Activated naive CD4-positive, alpha-beta T cell treated with anti-CD3 and anti-CD28 coated beads for 36 hours (primary cell): Measurements from ENCODE around the gene RENBP. TPM values are rescaled to one million over a fixed set of nuclear protein-coding genes. Genes with fewer than 3 reads are reported as not detected.

Source experiments
- CTCF ChIA-PET: fragments of 350-600 bp; sonication (Branson Sonifier 250); formaldehyde crosslinking; loops from one replicate; lab custom pipeline; 2021; ENCODE audit warnings: antibody characterized with exemption; lab: Charles Lee
- DNase-seq: peaks from one replicate; pipeline ENCODE4 v3.0.0-alpha.2; 2020
- H3K27ac Mint-ChIP-seq: one replicate; pipeline ENCODE4 v1.8.0; 2021; ENCODE audit warnings: mild to moderate bottlenecking, mixed read lengths
- H3K27me3 Mint-ChIP-seq: one replicate; pipeline ENCODE4 v1.8.0; 2021; ENCODE audit warnings: low read depth, mixed read lengths
- H3K36me3 Mint-ChIP-seq: one replicate; pipeline ENCODE4 v1.8.0; 2021; ENCODE audit warnings: low read depth, mixed read lengths
- H3K4me1 Mint-ChIP-seq: one replicate; pipeline ENCODE4 v1.8.0; 2021; ENCODE audit warnings: low read depth, mixed read lengths
- H3K4me3 Mint-ChIP-seq: one replicate; pipeline ENCODE4 v1.8.0; 2021; ENCODE audit warnings: mild to moderate bottlenecking, moderate library complexity, mixed read lengths
- H3K9me3 Mint-ChIP-seq: one replicate; pipeline ENCODE4 v1.8.0; 2021; ENCODE audit warnings: mixed read lengths
- intact Hi-C: fragments of 100-400 bp; cut with micrococcal nuclease; formaldehyde crosslinking; loops from one replicate; pipeline ENCODE4 v1.15.1; 2023
- total RNA-seq, 2 experiments: library from RNA; stranded (reverse); gene quantifications; one replicate each; pipeline ENCODE4 v1.2.3, GENCODE V29; 2021

Gene RENBP
- total RNA-seq, 2 experiments from 2014 or later: 11.3 to 13.1 TPM

- CTCF ChIA-PET: interaction anchor here (0.6 to 1.0 kb wide), 2 partner anchors 17 to 49 kb away, joined by 3 read pairs; no protein-coding TSS in a partner anchor
- peak overlapping the region; percentile 46 for H3K27ac Mint-ChIP-seq
Observed at GRCh38 chrX:153906126-153906917, 38.1 kb downstream of the RENBP start.

GRCh38 chrX:153905481-153906095, 38.9 kb downstream of the RENBP start:
- CTCF ChIA-PET: no interaction called here
- Mint-ChIP-seq H3K36me3 (peaks cover 2% of the 10 kb centered on the region), H3K4me3 (no peak overlapping the region), H3K9me3 (no peaks in the 10 kb centered on the region), H3K27me3 (no peaks in the 10 kb centered on the region), H3K27ac (peak overlapping the region; percentile 46), H3K4me1 (peaks cover 28% of the 10 kb centered on the region)
- no peak for DNase-seq
- intact Hi-C loops: no loop called here

More at GRCh38 chrX:153906126-153906917, 38.1 kb downstream of the RENBP start:
- intact Hi-C loops: no loop called here
- Mint-ChIP-seq H3K27me3 (no peaks in the 10 kb centered on the region), H3K4me3 (no peak overlapping the region), H3K9me3 (no peaks in the 10 kb centered on the region), H3K4me1 (peaks cover 21% of the 10 kb centered on the region), H3K36me3 (peaks cover 2% of the 10 kb centered on the region)
- no peak for DNase-seq

GRCh38 chrX:153903991-153904957, 40.2 kb downstream of the RENBP start, which contains the start of gene AVPR2:
Gene AVPR2 (plus strand): TSS chrX:153904673. CDS start chrX:153905146, 473 bp downstream.
- H3K4me1 Mint-ChIP-seq: peaks cover 28% of the 10 kb centered on the region
- H3K27ac Mint-ChIP-seq: no peak within 1 kb of the TSS
- no peak within 1 kb of the TSS for H3K4me3 Mint-ChIP-seq
- no peaks in the 10 kb centered on the region for H3K27me3 Mint-ChIP-seq
- no peak for DNase-seq
- H3K9me3 Mint-ChIP-seq: no peaks in the 10 kb centered on the region
- intact Hi-C loops: no loop called here
- no peaks in the 10 kb centered on the region for H3K36me3 Mint-ChIP-seq
- CTCF ChIA-PET: no interaction called here

GRCh38 chrX:153903238-153903980, 41.0 kb downstream of the RENBP start:
- H3K4me1 Mint-ChIP-seq: peaks cover 28% of the 10 kb centered on the region
- no peak overlapping the region for H3K27ac Mint-ChIP-seq
- DNase-seq: no peak
- no peaks in the 10 kb centered on the region for H3K9me3 Mint-ChIP-seq
- H3K4me3 Mint-ChIP-seq: no peak overlapping the region
- H3K27me3 Mint-ChIP-seq: no peaks in the 10 kb centered on the region
- intact Hi-C loops: no loop called here
- CTCF ChIA-PET: no interaction called here
- no peaks in the 10 kb centered on the region for H3K36me3 Mint-ChIP-seq

- peaks cover 28% of the 10 kb centered on the region for H3K4me1 Mint-ChIP-seq
- intact Hi-C loops: no loop called here
- H3K27ac Mint-ChIP-seq: no peak overlapping the region
- no peaks in the 10 kb centered on the region for H3K27me3 Mint-ChIP-seq
- CTCF ChIA-PET: no interaction called here
- H3K36me3 Mint-ChIP-seq: no peaks in the 10 kb centered on the region
- no peaks in the 10 kb centered on the region for H3K9me3 Mint-ChIP-seq
- DNase-seq: no peak
- H3K4me3 Mint-ChIP-seq: no peak overlapping the region
Observed at GRCh38 chrX:153902385-153902784, 42.1 kb downstream of the RENBP start.

GRCh38 chrX:153901753-153902140, 42.7 kb downstream of the RENBP start:
- H3K9me3 Mint-ChIP-seq: no peaks in the 10 kb centered on the region
- no peak overlapping the region for H3K27ac Mint-ChIP-seq
- H3K4me3 Mint-ChIP-seq: peak overlapping the region; percentile 43
- no peaks in the 10 kb centered on the region for H3K36me3 Mint-ChIP-seq
- CTCF ChIA-PET: no interaction called here
- peaks cover 29% of the 10 kb centered on the region for H3K4me1 Mint-ChIP-seq
- no peaks in the 10 kb centered on the region for H3K27me3 Mint-ChIP-seq
- intact Hi-C loops: loop anchor here (2.0 kb wide), 1 partner anchor 23 kb away; no protein-coding TSS in a partner anchor
- DNase-seq: no peak

- Mint-ChIP-seq H3K27me3 (no peaks in the 10 kb centered on the region), H3K9me3 (no peaks in the 10 kb centered on the region), H3K27ac (peak overlapping the region; percentile 53), H3K4me1 (peaks cover 33% of the 10 kb centered on the region), H3K36me3 (no peaks in the 10 kb centered on the region), H3K4me3 (peak overlapping the region; percentile 43)
- CTCF ChIA-PET: interaction anchor here (0.6 to 0.7 kb wide), 3 partner anchors 10 to 202 kb away, joined by 3 to 5 read pairs (median 5); no protein-coding TSS in a partner anchor
- intact Hi-C loops: loop anchor here (1.0 to 2.0 kb wide), 2 partner anchors 15 to 24 kb away; partner anchors contain the start of gene L1CAM
- DNase-seq: peak; percentile 82
Observed at GRCh38 chrX:153900831-153901752, 43.4 kb downstream of the RENBP start.

GRCh38 chrX:153897899-153898298, 46.5 kb downstream of the RENBP start:
- no peak overlapping the region for H3K27ac Mint-ChIP-seq
- no peaks in the 10 kb centered on the region for H3K27me3 Mint-ChIP-seq
- CTCF ChIA-PET: no interaction called here
- no peak for DNase-seq
- H3K4me1 Mint-ChIP-seq: peaks cover 20% of the 10 kb centered on the region
- H3K9me3 Mint-ChIP-seq: no peaks in the 10 kb centered on the region
- H3K4me3 Mint-ChIP-seq: no peak overlapping the region
- H3K36me3 Mint-ChIP-seq: no peaks in the 10 kb centered on the region
- intact Hi-C loops: no loop called here

GRCh38 chrX:153889123-153889522, 55.3 kb downstream of the RENBP start:
- peaks cover 8% of the 10 kb centered on the region for H3K27me3 Mint-ChIP-seq
- CTCF ChIA-PET: no interaction called here

GRCh38 chrX:153888344-153888743, 56.1 kb downstream of the RENBP start:
- CTCF ChIA-PET: no interaction called here
- intact Hi-C loops: no loop called here
- Mint-ChIP-seq H3K36me3 (no peaks in the 10 kb centered on the region), H3K9me3 (no peaks in the 10 kb centered on the region), H3K4me3 (no peak overlapping the region), H3K4me1 (peaks cover 3% of the 10 kb centered on the region), H3K27ac (no peak overlapping the region), H3K27me3 (peaks cover 8% of the 10 kb centered on the region)
- no peak for DNase-seq

More at GRCh38 chrX:153889123-153889522, 55.3 kb downstream of the RENBP start:
- intact Hi-C loops: no loop called here
- H3K9me3 Mint-ChIP-seq: no peaks in the 10 kb centered on the region
- DNase-seq: no peak
- no peaks in the 10 kb centered on the region for H3K36me3 Mint-ChIP-seq
- H3K4me1 Mint-ChIP-seq: peaks cover 3% of the 10 kb centered on the region
- H3K27ac Mint-ChIP-seq: no peak overlapping the region
- H3K4me3 Mint-ChIP-seq: no peak overlapping the region

GRCh38 chrX:153887385-153887784, 57.1 kb downstream of the RENBP start:
- H3K4me3 Mint-ChIP-seq: no peak overlapping the region
- CTCF ChIA-PET: no interaction called here
- H3K27ac Mint-ChIP-seq: no peak overlapping the region
- peaks cover 8% of the 10 kb centered on the region for H3K27me3 Mint-ChIP-seq
- H3K36me3 Mint-ChIP-seq: no peaks in the 10 kb centered on the region
- peaks cover 3% of the 10 kb centered on the region for H3K4me1 Mint-ChIP-seq
- no peak for DNase-seq
- H3K9me3 Mint-ChIP-seq: no peaks in the 10 kb centered on the region
- intact Hi-C loops: no loop called here
